Cerebellar nuclear complex (tissue), 1 donor: ENCODE results near the gene JAZF1.
"Not testable (repeated sequence)": the region's sequence is repeated elsewhere in the genome, so short reads cannot be mapped to it uniquely, and the experiment has no call there.

ENCODE experiments used
- DNase-seq, 2 experiments: peaks; one replicate each; lab custom pipeline; 2025; lab: John Stamatoyannopoulos, UW

JAZF1 gene

GRCh38 chr7:27872356-27873275 lies 308.0 kb downstream of the JAZF1 start:
- DNase-seq: no peak

- DNase-seq: no peak
Measured at GRCh38 chr7:27871866-27872265, 308.7 kb downstream of the JAZF1 start.

- no peak for DNase-seq
Measured at GRCh38 chr7:27871086-27871485, 309.5 kb downstream of the JAZF1 start.

GRCh38 chr7:27870595-27870994 lies 310.0 kb downstream of the JAZF1 start:
- DNase-seq: no peak

GRCh38 chr7:27869056-27869455 lies 311.5 kb downstream of the JAZF1 start:
- no peak for DNase-seq

GRCh38 chr7:27868131-27868550 lies 312.5 kb downstream of the JAZF1 start:
- no peak for DNase-seq

GRCh38 chr7:27866828-27867672 lies 313.5 kb downstream of the JAZF1 start:
- no peak for DNase-seq

- no peak for DNase-seq
Measured at GRCh38 chr7:27866256-27866655, 314.3 kb downstream of the JAZF1 start.

- DNase-seq: no peak
Measured at GRCh38 chr7:27863880-27864279, 316.7 kb downstream of the JAZF1 start.

- DNase-seq: no peak
Measured at GRCh38 chr7:27861747-27862146, 318.8 kb downstream of the JAZF1 start.

GRCh38 chr7:27860800-27861199 lies 319.8 kb downstream of the JAZF1 start:
- DNase-seq: no peak

- DNase-seq: not testable (repeated sequence)
Measured at GRCh38 chr7:27856703-27857485, 323.7 kb downstream of the JAZF1 start.

GRCh38 chr7:27850531-27850930 lies 330.1 kb downstream of the JAZF1 start:
- no peak for DNase-seq

GRCh38 chr7:27846388-27846787 lies 334.2 kb downstream of the JAZF1 start:
- no peak for DNase-seq

GRCh38 chr7:27843584-27844305 lies 336.9 kb downstream of the JAZF1 start:
- DNase-seq: no peak

GRCh38 chr7:27842851-27843250 lies 337.7 kb downstream of the JAZF1 start:
- no peak for DNase-seq

GRCh38 chr7:27842094-27842692 lies 338.4 kb downstream of the JAZF1 start:
- no peak for DNase-seq

GRCh38 chr7:27840760-27841364 lies 339.7 kb downstream of the JAZF1 start:
- DNase-seq: no peak

- no peak for DNase-seq
Measured at GRCh38 chr7:27840313-27840712, 340.3 kb downstream of the JAZF1 start.

- no peak for DNase-seq
Measured at GRCh38 chr7:27839099-27839498, 341.5 kb downstream of the JAZF1 start.

GRCh38 chr7:27836536-27836935 lies 344.1 kb downstream of the JAZF1 start:
- DNase-seq: no peak
